IMR-90 (cell line): ENCODE data around the gene TIRAP. TPM values are rescaled to one million over a fixed set of nuclear protein-coding genes. Genes with fewer than 3 reads are reported as not detected.
A peak's percentile ranks its signal among the peaks of the same experiment; 100 is the strongest.

Experiments used
- ATAC-seq: fragments of 200-7000 bp; cut with Tn5 transposase; 2 replicates; pipeline ENCODE4 v1.9.1; 2020; ENCODE audit warnings: low read depth, mild to moderate bottlenecking, moderate library complexity
- Bru-seq: library from RNA; stranded (reverse); fragments of 400-500 nt; gene quantifications from one replicate; lab custom pipeline; 2021; lab: Mats Ljungman, UMichigan
- BruChase-seq, 2 experiments: library from RNA; stranded (reverse); fragments of 400-500 nt; gene quantifications; one replicate each; lab custom pipeline; 2021; lab: Mats Ljungman, UMichigan
- BruUV-seq: library from RNA; stranded (reverse); fragments of 400-500 nt; replicated peaks from 2 replicates; lab custom pipeline; 2021; lab: Mats Ljungman, UMichigan
- CTCF ChIA-PET: fragments of 300-600 bp; formaldehyde crosslinking; extraction: SDS; loops from one replicate; lab custom pipeline; 2021; ENCODE audit warnings: antibody characterized with exemption; lab: Yijun Ruan, JAX
- POLR2A ChIA-PET: fragments of 300-600 bp; sonication (Branson Sonifier 250); formaldehyde crosslinking; loops from one replicate; lab custom pipeline; 2022; ENCODE audit warnings: antibody characterized with exemption; ENCODE audit not compliant: unreplicated experiment; lab: Charles Lee
- DNase-seq: peaks from one replicate; pipeline ENCODE4 v3.0.0; 2013
- H2AFZ ChIP-seq: replicated peaks from 2 replicates; pipeline ENCODE3; 2013; ENCODE audit warnings: low read length, mild to moderate bottlenecking; ENCODE audit not compliant: poor library complexity
- H2AK5ac ChIP-seq: 2 replicates; pipeline ENCODE4 v1.6.1; 2013; ENCODE audit warnings: low read depth, low read length, inconsistent platforms
- H2AK9ac ChIP-seq: replicated peaks from 2 replicates; pipeline ENCODE3; 2013; ENCODE audit warnings: mild to moderate bottlenecking, low read depth, low read length, moderate library complexity; ENCODE audit not compliant: poor library complexity
- H2BK120ac ChIP-seq: 2 replicates; pipeline ENCODE4 v1.6.1; 2013; ENCODE audit warnings: low read depth, low read length, inconsistent platforms
- H2BK15ac ChIP-seq: 3 replicates; pipeline ENCODE4 v1.6.1; 2013; ENCODE audit warnings: low read depth, low read length, inconsistent platforms
- H2BK20ac ChIP-seq: 2 replicates; pipeline ENCODE4 v1.6.1; 2013; ENCODE audit warnings: low read depth, mild to moderate bottlenecking, inconsistent platforms, low read length, moderate library complexity
- H2BK5ac ChIP-seq: 2 replicates; pipeline ENCODE4 v1.6.1; 2013; ENCODE audit warnings: mild to moderate bottlenecking, low read depth, low read length, inconsistent platforms; ENCODE audit not compliant: poor library complexity, severe bottlenecking
- H3K14ac ChIP-seq: replicated peaks from 2 replicates; pipeline ENCODE4 v1.6.1; 2013; ENCODE audit warnings: low read depth, low read length, inconsistent platforms
- H3K18ac ChIP-seq: 2 replicates; pipeline ENCODE4 v1.6.1; 2013; ENCODE audit warnings: low read depth, low read length, control low read depth
- H3K23ac ChIP-seq: 2 replicates; pipeline ENCODE4 v1.6.1; 2013; ENCODE audit warnings: low read depth, low read length, inconsistent platforms
- H3K27ac ChIP-seq: 2 replicates; pipeline ENCODE4 v1.5.1; 2013; ENCODE audit warnings: mild to moderate bottlenecking, control low read depth, low read length; ENCODE audit not compliant: insufficient read depth
- H3K27me3 ChIP-seq: 2 replicates; pipeline ENCODE4 v1.6.1; 2013; ENCODE audit warnings: low read length; ENCODE audit not compliant: control insufficient read depth, insufficient read depth
- H3K36me3 ChIP-seq: 2 replicates; pipeline ENCODE4 v1.6.1; 2013; ENCODE audit warnings: low read length, mixed read lengths; ENCODE audit not compliant: control insufficient read depth, insufficient read depth
- H3K4ac ChIP-seq: 2 replicates; pipeline ENCODE4 v1.6.1; 2013; ENCODE audit warnings: low read depth, low read length, inconsistent platforms
- H3K4me1 ChIP-seq: 2 replicates; pipeline ENCODE4 v1.6.1; 2013; ENCODE audit warnings: low read length, mixed read lengths; ENCODE audit not compliant: control insufficient read depth, insufficient read depth
- H3K4me2 ChIP-seq: 2 replicates; pipeline ENCODE4 v1.6.1; 2013; ENCODE audit warnings: low read depth, mild to moderate bottlenecking, control low read depth, low read length, moderate library complexity
- H3K4me3 ChIP-seq: 2 replicates; pipeline ENCODE4 v1.5.1; 2013; ENCODE audit warnings: low read depth, mild to moderate bottlenecking, control low read depth, low read length, moderate library complexity; ENCODE audit not compliant: insufficient read depth
- H3K56ac ChIP-seq: 2 replicates; pipeline ENCODE4 v1.6.1; 2013; ENCODE audit warnings: low read length, inconsistent platforms; ENCODE audit not compliant: insufficient read depth; ENCODE audit errors: extremely low read depth
- H3K79me1 ChIP-seq, 2 experiments: 2 replicates each; pipeline ENCODE4 v1.6.1; 2013; ENCODE audit warnings: low read length in 2 of 2, inconsistent platforms in 1 of 2, low read depth in 1 of 2
- H3K9ac ChIP-seq: 2 replicates; pipeline ENCODE4 v1.6.1; 2013; ENCODE audit warnings: low read depth, low read length, control low read depth
- H3K9me1 ChIP-seq: 2 replicates; pipeline ENCODE4 v1.6.1; 2013; ENCODE audit warnings: low read length, inconsistent platforms; ENCODE audit not compliant: insufficient read depth
- H3K9me3 ChIP-seq: 2 replicates; pipeline ENCODE4 v1.6.1; 2013; ENCODE audit warnings: low read length; ENCODE audit not compliant: control insufficient read depth, insufficient read depth
- H4K20me1 ChIP-seq: 2 replicates; pipeline ENCODE4 v1.6.1; 2013; ENCODE audit warnings: low read length, inconsistent platforms; ENCODE audit not compliant: insufficient read depth
- H4K5ac ChIP-seq: 2 replicates; pipeline ENCODE4 v1.6.1; 2013; ENCODE audit warnings: mild to moderate bottlenecking, low read depth, low read length, control low read depth
- H4K8ac ChIP-seq, 2 experiments: 2 replicates each; pipeline ENCODE4 v1.6.1; 2013; ENCODE audit warnings: low read depth in 2 of 2, low read length in 2 of 2, control low read depth in 1 of 2, inconsistent platforms in 1 of 2
- H4K91ac ChIP-seq: 2 replicates; pipeline ENCODE4 v1.6.1; 2013; ENCODE audit warnings: low read depth, low read length, inconsistent platforms; ENCODE audit not compliant: insufficient read depth
- BHLHE40 ChIP-seq: fragments of 150-350 bp; IDR thresholded peaks from 2 replicates; pipeline ENCODE4 v1.6.1; 2016; ENCODE audit warnings: mild to moderate bottlenecking, low read depth, low read length
- MAZ ChIP-seq: IDR thresholded peaks from 2 replicates; pipeline ENCODE4 v1.6.1; 2012; ENCODE audit warnings: low read depth, mild to moderate bottlenecking, low read length, improper control_type of control experiment, moderate library complexity, borderline replicate concordance
- POLR2A ChIP-seq: IDR thresholded peaks from 2 replicates; pipeline ENCODE4 v1.6.1; 2012; ENCODE audit warnings: mild to moderate bottlenecking, low read depth, low read length
- RCOR1 ChIP-seq: IDR thresholded peaks from 2 replicates; pipeline ENCODE4 v1.6.1; 2012; ENCODE audit warnings: mild to moderate bottlenecking, low read length, improper control_type of control experiment; ENCODE audit not compliant: insufficient replicate concordance
- WGBS, 2 experiments: methylation state at CpG; one replicate each; pipeline versions ENCODE4 v1.1.5 to v1.1.7; 2013; ENCODE audit warnings: missing lambda C conversion rate in 2 of 2; ENCODE audit not compliant: insufficient read length in 1 of 2; ENCODE audit errors: extremely low coverage in 2 of 2; 5-methylcytosine and 5-hydroxymethylcytosine counted together
- dilution Hi-C: fragments of 300-500 bp; cut with HindIII; formaldehyde crosslinking; loops from one replicate; pipeline ENCODE4 v1.14.3; 2018; ENCODE audit warnings: low sequenced_read_pairs; ENCODE audit not compliant: unreplicated experiment
- in situ Hi-C: fragments of 300-500 bp; cut with MboI; formaldehyde crosslinking; loops from 3 replicates; pipeline ENCODE4 v1.14.3; 2019; ENCODE audit warnings: low sequenced_read_pairs, inconsistent platforms, mixed read lengths
- intact Hi-C: fragments of 100-400 bp; cut with micrococcal nuclease; formaldehyde crosslinking; loops from 2 replicates; pipeline ENCODE4 v1.10.0; 2022
- long read RNA-seq: library from polyadenylated mRNA; unstranded; transcript quantifications from one replicate; pipeline ENCODE4 v2.0.0, GENCODE V29; 2021; ENCODE audit not compliant: unreplicated experiment
- polyA plus RNA-seq, 3 experiments: library from polyadenylated mRNA; depleted of rRNA; stranded (reverse); fragments of >200 nt; gene quantifications; 2 replicates each; pipeline ENCODE4 v1.2.3, GENCODE V29; 2012; ENCODE audit warnings: low replicate concordance in 1 of 3
- total RNA-seq: library from RNA; depleted of rRNA; stranded (reverse); fragments of >200 nt; gene quantifications from 2 replicates; pipeline ENCODE4 v1.2.3, GENCODE V29; 2012; rRNA removed
- TF ChIP-seq, protein P1 (sequence below): fragments of 150-350 bp; IDR thresholded peaks from 2 replicates; pipeline ENCODE4 v1.6.1; 2017; ENCODE audit warnings: mild to moderate bottlenecking, antibody characterized with exemption, low read length, low read depth

Gene TIRAP, protein sequence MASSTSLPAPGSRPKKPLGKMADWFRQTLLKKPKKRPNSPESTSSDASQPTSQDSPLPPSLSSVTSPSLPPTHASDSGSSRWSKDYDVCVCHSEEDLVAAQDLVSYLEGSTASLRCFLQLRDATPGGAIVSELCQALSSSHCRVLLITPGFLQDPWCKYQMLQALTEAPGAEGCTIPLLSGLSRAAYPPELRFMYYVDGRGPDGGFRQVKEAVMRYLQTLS
- total RNA-seq (3.0 and 3.6 TPM in 2 replicates), polyA plus RNA-seq (2012; rRNA removed) (6.4 and 7.4 TPM in 2 replicates), Bru-seq, nascent RNA (percentile 56 among the genes with signal in this experiment), BruChase-seq, experiment 1, labeled RNA remaining after a 6-hour chase (percentile 62 among the genes with signal in this experiment), BruChase-seq, experiment 2, labeled RNA remaining after a 2-hour chase (percentile 60 among the genes with signal in this experiment)
- 4.4 and 5.8 TPM in 2 replicates for polyA plus RNA-seq (2012; cell fraction: cytosol; rRNA removed)
- 5.1 and 8.0 TPM in 2 replicates for polyA plus RNA-seq (2012; cell fraction: nucleus; rRNA removed; ENCODE audit: low replicate concordance)
- long read RNA-seq, partial matches to known transcripts: 0 of 2 reads
- long read RNA-seq, other reads (novel, unspliced or antisense): 1 of 2 reads

DNA sequence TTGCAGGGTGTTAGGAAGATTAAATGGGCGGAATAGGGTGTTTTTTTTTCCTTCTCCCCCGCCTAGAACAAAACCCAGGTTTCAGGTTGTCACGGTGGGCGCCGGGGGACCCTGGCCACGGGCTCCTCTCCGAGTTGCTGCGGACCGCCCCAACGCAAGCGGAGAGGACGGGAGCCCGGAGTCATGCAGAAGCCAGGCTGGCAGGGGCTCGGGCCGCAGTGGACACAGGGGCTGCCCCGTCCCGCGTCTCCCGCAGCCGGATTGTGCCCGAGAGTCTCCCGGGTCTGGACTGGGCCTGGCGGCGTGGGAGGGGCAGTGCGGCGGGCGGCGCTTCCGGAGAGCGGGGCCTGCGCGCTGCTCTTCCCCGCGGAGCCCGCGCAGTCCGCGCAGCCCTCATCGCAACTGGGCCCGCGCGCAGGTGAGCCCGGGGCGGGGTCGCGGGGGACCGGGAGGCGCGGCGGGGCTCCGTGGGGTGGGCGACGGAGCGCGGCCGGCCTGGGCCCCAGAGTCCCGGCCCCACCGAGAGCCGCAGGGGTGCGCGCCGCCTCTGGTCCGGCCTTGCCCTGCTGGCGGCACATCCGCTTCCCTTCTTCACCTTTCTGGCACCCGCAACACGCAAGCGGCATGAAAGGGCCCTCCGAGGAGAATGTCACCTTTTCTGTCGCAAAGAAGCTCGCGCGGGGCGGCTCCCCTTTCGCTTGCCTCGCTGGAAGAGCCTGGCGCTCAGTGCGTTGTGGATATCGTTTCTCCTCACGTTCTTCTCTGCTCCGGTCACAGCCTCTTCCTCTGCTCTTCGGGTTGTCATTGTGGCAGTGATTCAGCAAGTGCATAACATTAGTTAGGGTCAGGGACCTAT, at the start of gene TIRAP:
TIRAP (plus strand) TSS at position 358 of the 856 bp plus-strand sequence. CDS start 7,802 bp downstream, outside the sequence.
- Histone ChIP-seq H2BK120ac (peak within 1 kb of the TSS; percentile 12), H2AK9ac (peak within 1 kb of the TSS; percentile 39), H2BK20ac (peak within 1 kb of the TSS; percentile 10; the same call in 1 of the 2 replicates), H3K27me3 (no peaks in the 10 kb centered on the region), H3K36me3 (no peaks in the 10 kb centered on the region), H3K27ac (peak within 1 kb of the TSS; percentile 78), H2AFZ (peak within 1 kb of the TSS; percentile 97), H4K8ac (peak within 1 kb of the TSS; percentile 74 to 91), H3K4me2 (peak within 1 kb of the TSS; percentile 83), H2AK5ac (peak within 1 kb of the TSS; percentile 26), H3K4ac (peak within 1 kb of the TSS; percentile 83), H3K4me1 (peaks cover 3% of the 10 kb centered on the region; the same call in 1 of the 2 replicates), H3K14ac (peak within 1 kb of the TSS; percentile 75), H4K91ac (peak within 1 kb of the TSS; percentile 74), H2BK5ac (peak within 1 kb of the TSS; percentile 32), H3K9me1 (peaks cover 5% of the 10 kb centered on the region; the same call in 1 of the 2 replicates), H3K18ac (peak within 1 kb of the TSS; percentile 55), H3K79me1 (peaks cover 4 to 27% of the 10 kb centered on the region in 2 experiments; a peak in 3 of 4 replicates), H3K9ac (peak within 1 kb of the TSS; percentile 84), H2BK15ac (peak within 1 kb of the TSS; percentile 31; the same call in 1 of the 3 replicates), H3K56ac (peak within 1 kb of the TSS; percentile 5), H3K23ac (peak within 1 kb of the TSS; percentile 83), H3K4me3 (peak within 1 kb of the TSS; percentile 83), H4K5ac (peak within 1 kb of the TSS; percentile 90), H3K9me3 (no peaks in the 10 kb centered on the region), H4K20me1 (no peaks in the 10 kb centered on the region)
- ChIA-PET POLR2A (no interaction called here), CTCF (interaction anchor here (0.6 kb wide), 2 partner anchors 8 to 1050 kb away, joined by 3 to 4 read pairs; no protein-coding TSS in a partner anchor)
- intact Hi-C loops (no loop called here), in situ Hi-C loops (no loop called here), dilution Hi-C loops (no loop called here)
- 1% methylated on average over 41 of the region's 82 CpGs; no CpG with 5 or more reads in 1 of the 2 experiments for WGBS, 2 experiments
- ATAC-seq (peak; percentile 94), DNase-seq (peak; percentile 42)
- TF ChIP-seq BHLHE40 (peak; percentile 44), POLR2A (peak; percentile 31; the same call in 1 of the 2 replicates), MAZ (peak; percentile 68; the same call in 1 of the 2 replicates), RCOR1 (no peak)
- TF ChIP-seq, protein P1, sequence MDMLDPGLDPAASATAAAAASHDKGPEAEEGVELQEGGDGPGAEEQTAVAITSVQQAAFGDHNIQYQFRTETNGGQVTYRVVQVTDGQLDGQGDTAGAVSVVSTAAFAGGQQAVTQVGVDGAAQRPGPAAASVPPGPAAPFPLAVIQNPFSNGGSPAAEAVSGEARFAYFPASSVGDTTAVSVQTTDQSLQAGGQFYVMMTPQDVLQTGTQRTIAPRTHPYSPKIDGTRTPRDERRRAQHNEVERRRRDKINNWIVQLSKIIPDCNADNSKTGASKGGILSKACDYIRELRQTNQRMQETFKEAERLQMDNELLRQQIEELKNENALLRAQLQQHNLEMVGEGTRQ: no peak
- no TSS peak for BruUV-seq
